ENCODE results near the gene IQSEC1. TPM values are rescaled to one million over a fixed set of nuclear protein-coding genes. Genes with fewer than 3 reads are reported as not detected.

IQSEC1 gene
- total and polyA plus RNA-seq, 2 experiments from 2014 or later, result 21.2 to 24.7 TPM

DNA sequence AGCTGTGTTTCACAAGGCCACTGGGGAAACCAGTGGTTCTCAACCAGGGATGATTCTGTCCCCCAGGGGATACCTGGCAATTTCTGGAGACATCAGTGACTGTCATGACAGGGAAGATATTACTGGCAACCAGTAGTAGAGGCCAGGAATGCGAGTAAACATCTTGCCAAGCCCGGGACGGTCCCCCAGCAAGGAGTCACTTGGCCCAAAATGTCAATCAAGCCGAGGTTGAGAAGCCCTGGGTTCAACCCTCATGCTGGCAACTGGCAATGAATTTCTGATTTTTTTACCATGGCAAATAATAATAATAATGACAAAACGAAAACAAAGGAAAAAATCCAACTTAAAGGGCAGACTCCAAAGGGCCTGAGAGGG, 166.3 kb downstream of the IQSEC1 start:
- TF ChIP-seq EZH2phosphoT487 (IDR thresholded peaks at IDR 0.05; ENCODE audit: low read depth, severe bottlenecking, unreplicated experiment) (no peak), EZH2 (IDR thresholded peaks at IDR 0.05; ENCODE audit: borderline replicate concordance) (no peak)
- TF ChIP-seq, protein P1, sequence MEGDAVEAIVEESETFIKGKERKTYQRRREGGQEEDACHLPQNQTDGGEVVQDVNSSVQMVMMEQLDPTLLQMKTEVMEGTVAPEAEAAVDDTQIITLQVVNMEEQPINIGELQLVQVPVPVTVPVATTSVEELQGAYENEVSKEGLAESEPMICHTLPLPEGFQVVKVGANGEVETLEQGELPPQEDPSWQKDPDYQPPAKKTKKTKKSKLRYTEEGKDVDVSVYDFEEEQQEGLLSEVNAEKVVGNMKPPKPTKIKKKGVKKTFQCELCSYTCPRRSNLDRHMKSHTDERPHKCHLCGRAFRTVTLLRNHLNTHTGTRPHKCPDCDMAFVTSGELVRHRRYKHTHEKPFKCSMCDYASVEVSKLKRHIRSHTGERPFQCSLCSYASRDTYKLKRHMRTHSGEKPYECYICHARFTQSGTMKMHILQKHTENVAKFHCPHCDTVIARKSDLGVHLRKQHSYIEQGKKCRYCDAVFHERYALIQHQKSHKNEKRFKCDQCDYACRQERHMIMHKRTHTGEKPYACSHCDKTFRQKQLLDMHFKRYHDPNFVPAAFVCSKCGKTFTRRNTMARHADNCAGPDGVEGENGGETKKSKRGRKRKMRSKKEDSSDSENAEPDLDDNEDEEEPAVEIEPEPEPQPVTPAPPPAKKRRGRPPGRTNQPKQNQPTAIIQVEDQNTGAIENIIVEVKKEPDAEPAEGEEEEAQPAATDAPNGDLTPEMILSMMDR (IDR thresholded peaks at IDR 0.05; ENCODE audit: poor library complexity), result no peak
- Histone ChIP-seq H2AFZ (no peak overlapping the region), H3K79me2 (no peaks in the 10 kb centered on the region), H3K36me3 (replicated peaks; ENCODE audit: insufficient read depth, low read depth) (no peaks in the 10 kb centered on the region), H3K27ac (no peak overlapping the region), H3K4me1 (ENCODE audit: insufficient read depth) (no peaks in the 10 kb centered on the region), H3K4me3 (no peak overlapping the region), H3K27me3 (no peaks in the 10 kb centered on the region), H3K4me2 (no peak overlapping the region), H3K9me3 (ENCODE audit: low read depth) (no peaks in the 10 kb centered on the region), H3K9me2 (replicated peaks; ENCODE audit: insufficient read depth) (no peaks in the 10 kb centered on the region), H4K20me1 (ENCODE audit: insufficient read depth, poor library complexity, severe bottlenecking) (no peaks in the 10 kb centered on the region)
- 90% methylated on average over 5 of the region's 5 CpGs for WGBS (ENCODE audit: low lambda C conversion rate, missing lambda C conversion rate)
- no peak for DNase-seq (ENCODE audit: low spot score)

DNA sequence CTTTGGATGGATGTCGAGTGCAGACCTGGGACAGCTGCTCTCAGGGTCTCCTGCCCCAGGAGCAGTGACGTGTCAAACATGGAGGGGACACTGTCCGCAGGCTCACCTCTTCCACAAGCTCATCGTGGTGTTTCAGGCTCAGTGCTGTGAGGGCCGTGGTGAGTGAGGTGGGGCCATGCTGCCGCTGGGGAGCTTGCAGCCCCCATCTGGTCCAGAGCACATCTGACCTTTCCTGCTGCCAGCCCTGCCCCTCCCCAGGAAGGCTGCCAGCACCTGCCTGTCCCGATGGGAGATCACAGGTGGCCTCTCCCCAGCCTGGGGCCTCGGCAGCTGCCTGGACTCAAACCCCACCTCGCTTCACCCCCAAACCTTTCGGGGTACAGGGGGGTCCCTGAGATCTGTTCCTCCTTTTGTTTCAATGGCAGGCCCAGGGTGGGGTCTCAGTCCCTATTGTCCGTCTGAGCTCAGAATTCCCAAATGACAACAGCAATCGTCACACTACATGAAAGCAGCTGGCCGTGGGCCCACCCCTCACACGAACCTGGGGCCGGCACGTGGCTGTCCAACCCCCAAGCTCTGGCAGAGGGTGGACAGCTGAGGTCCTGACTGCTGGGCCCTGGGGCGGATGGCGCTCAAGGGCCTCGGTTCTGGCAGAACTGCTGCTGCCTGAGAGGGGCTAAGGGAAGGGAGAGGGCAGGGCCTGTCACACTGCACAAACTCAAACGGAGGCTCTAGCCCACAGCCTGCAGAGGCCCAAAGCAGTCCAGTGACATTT, 166.9 kb downstream of the IQSEC1 start:
- no peak overlapping the region for H2AFZ ChIP-seq
- no peak overlapping the region for H3K4me3 ChIP-seq
- H3K36me3 ChIP-seq (replicated peaks; ENCODE audit: insufficient read depth, low read depth), result no peaks in the 10 kb centered on the region
- no peaks in the 10 kb centered on the region for H3K79me2 ChIP-seq
- H3K9me3 ChIP-seq (ENCODE audit: low read depth), result no peaks in the 10 kb centered on the region
- H4K20me1 ChIP-seq (ENCODE audit: insufficient read depth, poor library complexity, severe bottlenecking), result no peaks in the 10 kb centered on the region
- WGBS (ENCODE audit: low lambda C conversion rate, missing lambda C conversion rate), result 96% methylated on average over 20 of the region's 20 CpGs
- H3K27ac ChIP-seq, result no peak overlapping the region
- H3K4me1 ChIP-seq (ENCODE audit: insufficient read depth), result no peaks in the 10 kb centered on the region
- DNase-seq (ENCODE audit: low spot score), result no peak
- H3K9me2 ChIP-seq (replicated peaks; ENCODE audit: insufficient read depth), result no peaks in the 10 kb centered on the region
- TF ChIP-seq EZH2 (IDR thresholded peaks at IDR 0.05; ENCODE audit: borderline replicate concordance), result no peak
- no peak for TF ChIP-seq EZH2phosphoT487 (IDR thresholded peaks at IDR 0.05; ENCODE audit: low read depth, severe bottlenecking, unreplicated experiment)
- TF ChIP-seq, protein P1 (IDR thresholded peaks at IDR 0.05; ENCODE audit: poor library complexity), result no peak
- no peak overlapping the region for H3K4me2 ChIP-seq
- no peaks in the 10 kb centered on the region for H3K27me3 ChIP-seq

DNA sequence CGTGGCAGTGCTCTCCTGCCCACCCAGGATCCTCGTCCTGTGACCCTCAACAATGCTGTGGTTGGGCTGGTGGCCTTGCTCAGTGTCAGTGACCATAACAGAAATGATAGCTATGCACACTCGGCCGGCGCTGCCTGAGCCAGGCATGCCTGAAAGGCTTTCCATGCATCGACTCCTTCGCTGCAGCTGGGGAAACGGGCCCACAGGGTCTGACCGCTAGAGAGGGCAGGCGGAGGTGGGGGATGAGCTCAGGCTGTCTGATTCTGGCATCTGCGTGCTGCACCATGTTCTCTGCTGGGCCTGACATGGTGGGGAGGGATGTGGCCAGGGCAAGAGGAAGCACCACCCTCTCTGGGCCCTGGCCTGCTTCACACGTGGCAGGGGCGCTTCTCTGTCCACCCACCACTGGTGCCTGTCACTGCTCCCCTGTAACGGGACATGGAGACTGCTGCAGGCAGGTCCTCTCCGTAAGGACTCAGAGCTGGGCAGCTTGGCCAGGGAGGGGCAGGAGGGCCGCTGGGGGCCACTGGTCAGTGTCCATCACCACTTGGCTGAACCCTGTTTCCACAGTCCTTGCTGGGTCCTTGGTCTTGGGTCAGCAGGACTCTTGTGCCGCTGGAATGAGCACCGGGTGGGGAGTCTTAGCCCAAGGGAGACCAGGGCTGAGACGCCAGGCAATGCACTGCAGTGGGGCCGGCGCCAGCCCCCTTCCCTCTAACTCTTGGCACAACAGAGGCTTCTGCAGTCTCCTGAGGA, 167.7 kb downstream of the IQSEC1 start:
- H3K9me2 ChIP-seq (replicated peaks; ENCODE audit: insufficient read depth), result no peaks in the 10 kb centered on the region
- no peak overlapping the region for H3K27ac ChIP-seq
- no peak overlapping the region for H2AFZ ChIP-seq
- H4K20me1 ChIP-seq (ENCODE audit: insufficient read depth, poor library complexity, severe bottlenecking), result no peaks in the 10 kb centered on the region
- no peak overlapping the region for H3K4me2 ChIP-seq
- 93% methylated on average over 21 of the region's 21 CpGs for WGBS (ENCODE audit: low lambda C conversion rate, missing lambda C conversion rate)
- no peaks in the 10 kb centered on the region for H3K27me3 ChIP-seq
- TF ChIP-seq EZH2 (IDR thresholded peaks at IDR 0.05; ENCODE audit: borderline replicate concordance) (no peak), EZH2phosphoT487 (IDR thresholded peaks at IDR 0.05; ENCODE audit: low read depth, severe bottlenecking, unreplicated experiment) (no peak)
- TF ChIP-seq, protein P1 (IDR thresholded peaks at IDR 0.05; ENCODE audit: poor library complexity), result no peak
- no peaks in the 10 kb centered on the region for H3K9me3 ChIP-seq (ENCODE audit: low read depth)
- no peaks in the 10 kb centered on the region for H3K36me3 ChIP-seq (replicated peaks; ENCODE audit: insufficient read depth, low read depth)
- DNase-seq (ENCODE audit: low spot score), result no peak
- H3K79me2 ChIP-seq, result no peaks in the 10 kb centered on the region
- H3K4me1 ChIP-seq (ENCODE audit: insufficient read depth), result no peaks in the 10 kb centered on the region
- no peak overlapping the region for H3K4me3 ChIP-seq

All from hepatocyte (in vitro differentiated cells).